ENCODE results near the gene TCF7.

The TCF7 gene

DNA sequence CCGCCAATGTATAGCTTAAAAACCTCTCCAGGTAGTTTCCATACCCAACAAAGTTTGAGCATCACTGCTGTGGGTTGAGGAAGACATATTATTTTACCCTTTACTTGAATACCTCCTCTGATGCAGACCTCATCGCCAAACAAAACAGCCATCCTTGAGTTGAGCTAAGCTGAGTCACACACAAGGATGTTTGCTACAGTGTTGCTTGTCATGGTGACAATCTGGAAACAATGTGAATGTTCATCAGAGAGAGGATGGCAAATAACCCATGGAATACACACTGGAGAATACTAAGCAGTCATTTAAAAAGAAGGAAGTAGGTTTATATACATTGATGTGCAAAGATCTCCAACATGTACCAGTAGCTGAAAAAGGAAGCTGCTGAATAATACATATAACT lies 41.1 kb upstream of the TCF7 start:
- H3K27me3 ChIP-seq = no peaks in the 10 kb centered on the region
- H3K36me3 ChIP-seq = no peaks in the 10 kb centered on the region
- no peaks in the 10 kb centered on the region for H3K9me3 ChIP-seq
- TF ChIP-seq, protein P1, sequence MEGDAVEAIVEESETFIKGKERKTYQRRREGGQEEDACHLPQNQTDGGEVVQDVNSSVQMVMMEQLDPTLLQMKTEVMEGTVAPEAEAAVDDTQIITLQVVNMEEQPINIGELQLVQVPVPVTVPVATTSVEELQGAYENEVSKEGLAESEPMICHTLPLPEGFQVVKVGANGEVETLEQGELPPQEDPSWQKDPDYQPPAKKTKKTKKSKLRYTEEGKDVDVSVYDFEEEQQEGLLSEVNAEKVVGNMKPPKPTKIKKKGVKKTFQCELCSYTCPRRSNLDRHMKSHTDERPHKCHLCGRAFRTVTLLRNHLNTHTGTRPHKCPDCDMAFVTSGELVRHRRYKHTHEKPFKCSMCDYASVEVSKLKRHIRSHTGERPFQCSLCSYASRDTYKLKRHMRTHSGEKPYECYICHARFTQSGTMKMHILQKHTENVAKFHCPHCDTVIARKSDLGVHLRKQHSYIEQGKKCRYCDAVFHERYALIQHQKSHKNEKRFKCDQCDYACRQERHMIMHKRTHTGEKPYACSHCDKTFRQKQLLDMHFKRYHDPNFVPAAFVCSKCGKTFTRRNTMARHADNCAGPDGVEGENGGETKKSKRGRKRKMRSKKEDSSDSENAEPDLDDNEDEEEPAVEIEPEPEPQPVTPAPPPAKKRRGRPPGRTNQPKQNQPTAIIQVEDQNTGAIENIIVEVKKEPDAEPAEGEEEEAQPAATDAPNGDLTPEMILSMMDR (IDR thresholded peaks at IDR 0.05; ENCODE audit: low read depth, low read length) = no peak
- no peaks in the 10 kb centered on the region for H3K4me1 ChIP-seq
- no peak overlapping the region for H3K4me3 ChIP-seq (ENCODE audit: low read depth, low read length)
- DNase-seq = no peak

DNA sequence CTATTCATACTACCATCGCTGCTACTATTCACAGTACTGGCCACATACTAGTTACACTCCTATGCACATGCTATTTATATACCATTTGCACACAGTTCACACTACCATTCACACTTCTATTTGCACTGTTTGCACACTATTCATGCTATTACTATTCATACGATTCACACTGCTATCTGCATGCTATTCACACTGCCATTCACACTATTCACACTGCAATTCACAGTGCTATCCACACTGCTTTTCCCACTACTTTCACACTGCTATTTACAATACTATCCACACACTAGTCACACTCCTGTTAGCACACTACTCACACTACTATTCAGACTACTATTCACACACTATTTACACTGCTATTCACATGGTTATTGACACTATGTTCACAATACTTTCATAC lies 39.4 kb upstream of the TCF7 start:
- H3K4me1 ChIP-seq = no peaks in the 10 kb centered on the region
- H3K36me3 ChIP-seq = no peaks in the 10 kb centered on the region
- DNase-seq = no peak
- H3K9me3 ChIP-seq = no peaks in the 10 kb centered on the region
- H3K4me3 ChIP-seq (ENCODE audit: low read depth, low read length) = no peak overlapping the region
- no peaks in the 10 kb centered on the region for H3K27me3 ChIP-seq
- TF ChIP-seq, protein P1 (IDR thresholded peaks at IDR 0.05; ENCODE audit: low read depth, low read length) = no peak

DNA sequence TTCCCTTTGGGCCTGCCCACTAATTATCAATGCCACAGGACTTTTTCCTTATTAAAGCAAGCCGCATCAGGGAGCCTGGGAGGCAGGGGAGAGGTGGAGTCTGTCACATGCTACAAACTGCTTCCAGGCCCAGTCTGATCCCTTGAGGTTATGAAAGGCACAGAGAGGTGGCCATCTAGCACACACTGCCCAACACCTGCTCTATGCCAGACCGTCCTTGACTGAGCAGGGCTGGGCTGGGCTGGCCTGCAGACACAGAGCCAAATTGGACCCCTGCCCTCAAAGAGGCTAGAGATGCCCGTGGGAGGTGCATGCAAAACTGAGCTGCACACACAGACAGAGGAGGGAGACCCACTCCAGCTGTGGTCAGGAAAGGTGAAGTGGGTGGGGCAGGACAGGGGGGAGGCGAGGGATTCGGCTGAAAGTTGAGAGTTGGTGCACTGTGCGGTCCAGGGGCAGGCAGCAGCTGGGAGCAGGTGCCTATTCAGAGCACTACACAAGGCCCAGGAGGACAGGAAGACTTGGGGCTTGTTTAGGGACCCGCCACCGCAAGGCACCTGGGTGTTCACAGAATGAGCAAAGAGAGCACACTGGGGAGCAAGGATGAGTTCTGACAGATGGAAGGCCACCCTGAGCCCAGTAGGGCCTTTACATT lies 36.4 kb upstream of the TCF7 start:
- no peaks in the 10 kb centered on the region for H3K36me3 ChIP-seq
- H3K9me3 ChIP-seq = no peaks in the 10 kb centered on the region
- TF ChIP-seq, protein P1 (IDR thresholded peaks at IDR 0.05; ENCODE audit: low read depth, low read length) = no peak
- DNase-seq = no peak
- H3K27me3 ChIP-seq = no peaks in the 10 kb centered on the region
- no peaks in the 10 kb centered on the region for H3K4me1 ChIP-seq
- H3K4me3 ChIP-seq (ENCODE audit: low read depth, low read length) = no peak overlapping the region

DNA sequence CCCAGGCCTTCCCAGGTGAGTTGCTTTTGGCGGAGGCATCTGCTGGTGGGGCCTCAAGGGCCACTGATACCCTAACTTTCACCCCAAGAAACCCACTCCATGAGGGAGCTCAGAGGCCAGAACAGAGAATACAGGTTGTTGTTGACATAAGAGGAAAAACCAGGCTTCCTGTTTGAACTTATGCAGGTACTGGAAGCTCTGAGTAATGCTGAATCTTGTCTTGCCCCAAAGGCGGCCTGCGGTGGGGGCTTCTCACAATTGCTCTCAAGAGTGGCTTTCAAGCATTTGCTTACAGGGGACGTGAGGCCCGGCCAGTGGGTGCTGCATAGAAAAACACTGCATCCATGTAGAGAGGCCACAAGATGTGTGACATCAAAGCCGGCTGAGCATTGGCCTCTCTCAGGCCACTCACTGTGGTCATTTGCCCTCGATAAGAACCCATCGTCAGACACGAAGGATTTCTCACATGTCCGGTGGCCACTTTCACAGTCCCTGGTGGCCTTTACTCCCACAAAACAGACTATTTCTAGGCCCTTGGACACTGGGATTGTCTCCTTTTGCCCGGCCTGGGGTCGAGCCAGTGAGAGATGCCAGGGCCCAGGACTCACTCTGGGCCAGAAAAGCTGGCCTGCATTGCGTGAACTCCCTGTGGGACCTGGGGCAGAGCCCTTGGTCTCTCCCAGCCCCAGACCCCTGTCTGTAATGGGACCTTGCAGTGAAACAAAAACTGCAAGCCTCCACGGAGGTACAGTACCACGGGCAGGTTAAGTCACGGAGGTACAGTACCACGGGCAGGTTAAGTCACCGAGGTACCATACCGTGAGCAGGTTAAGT lies 34.5 kb upstream of the TCF7 start:
- Histone ChIP-seq H3K27me3 (no peaks in the 10 kb centered on the region), H3K9me3 (no peaks in the 10 kb centered on the region), H3K4me3 (ENCODE audit: low read depth, low read length) (no peak overlapping the region), H3K4me1 (no peaks in the 10 kb centered on the region), H3K36me3 (no peaks in the 10 kb centered on the region)
- TF ChIP-seq, protein P1 (IDR thresholded peaks at IDR 0.05; ENCODE audit: low read depth, low read length) = no peak
- DNase-seq = no peak

DNA sequence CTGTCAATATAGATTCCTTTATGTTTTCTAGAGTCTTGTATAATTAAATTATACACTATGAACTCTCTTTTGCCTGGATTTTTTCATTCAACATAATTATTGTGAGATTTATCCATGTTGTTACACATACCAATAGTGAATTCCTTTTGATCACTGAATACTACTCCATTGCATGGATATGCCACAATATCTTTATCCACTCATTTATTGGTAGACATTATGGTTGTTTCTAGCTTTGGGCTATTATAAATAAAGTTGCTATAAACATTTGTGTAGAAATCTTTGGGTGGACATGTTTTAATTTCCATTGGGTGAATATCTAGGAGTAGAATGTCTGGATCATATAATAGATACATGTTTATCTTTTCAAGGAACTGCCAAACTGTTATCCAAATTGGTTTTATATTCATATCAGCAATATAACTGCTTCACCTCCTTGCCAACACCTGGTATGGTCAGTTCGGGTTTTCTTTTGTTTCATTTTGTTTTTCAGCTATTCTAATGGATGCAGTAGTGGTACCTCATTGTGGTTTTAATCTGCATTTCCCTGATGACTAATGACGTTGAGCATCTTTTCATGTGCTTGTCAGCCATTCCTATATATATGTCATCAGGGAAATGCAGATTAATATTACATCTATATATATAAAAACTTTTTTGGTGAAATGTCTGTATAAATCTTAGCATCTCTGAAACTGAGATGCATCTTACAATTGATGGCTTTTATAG lies 32.1 kb upstream of the TCF7 start:
- Histone ChIP-seq H3K27me3 (no peaks in the 10 kb centered on the region), H3K4me1 (no peaks in the 10 kb centered on the region), H3K4me3 (ENCODE audit: low read depth, low read length) (no peak overlapping the region), H3K9me3 (no peaks in the 10 kb centered on the region), H3K36me3 (no peaks in the 10 kb centered on the region)
- no peak for DNase-seq
- TF ChIP-seq, protein P1 (IDR thresholded peaks at IDR 0.05; ENCODE audit: low read depth, low read length) = no peak
